Measurements from ENCODE around the gene MRPL20. TPM values are rescaled to one million over a fixed set of nuclear protein-coding genes. Genes with fewer than 3 reads are reported as not detected.

Gene MRPL20
- total and polyA plus RNA-seq, 9 of the 15 experiments (the other 6 are each of a cell fraction or from before 2014, with no cell fraction given), result 180 to 671 (median 229) TPM

DNA sequence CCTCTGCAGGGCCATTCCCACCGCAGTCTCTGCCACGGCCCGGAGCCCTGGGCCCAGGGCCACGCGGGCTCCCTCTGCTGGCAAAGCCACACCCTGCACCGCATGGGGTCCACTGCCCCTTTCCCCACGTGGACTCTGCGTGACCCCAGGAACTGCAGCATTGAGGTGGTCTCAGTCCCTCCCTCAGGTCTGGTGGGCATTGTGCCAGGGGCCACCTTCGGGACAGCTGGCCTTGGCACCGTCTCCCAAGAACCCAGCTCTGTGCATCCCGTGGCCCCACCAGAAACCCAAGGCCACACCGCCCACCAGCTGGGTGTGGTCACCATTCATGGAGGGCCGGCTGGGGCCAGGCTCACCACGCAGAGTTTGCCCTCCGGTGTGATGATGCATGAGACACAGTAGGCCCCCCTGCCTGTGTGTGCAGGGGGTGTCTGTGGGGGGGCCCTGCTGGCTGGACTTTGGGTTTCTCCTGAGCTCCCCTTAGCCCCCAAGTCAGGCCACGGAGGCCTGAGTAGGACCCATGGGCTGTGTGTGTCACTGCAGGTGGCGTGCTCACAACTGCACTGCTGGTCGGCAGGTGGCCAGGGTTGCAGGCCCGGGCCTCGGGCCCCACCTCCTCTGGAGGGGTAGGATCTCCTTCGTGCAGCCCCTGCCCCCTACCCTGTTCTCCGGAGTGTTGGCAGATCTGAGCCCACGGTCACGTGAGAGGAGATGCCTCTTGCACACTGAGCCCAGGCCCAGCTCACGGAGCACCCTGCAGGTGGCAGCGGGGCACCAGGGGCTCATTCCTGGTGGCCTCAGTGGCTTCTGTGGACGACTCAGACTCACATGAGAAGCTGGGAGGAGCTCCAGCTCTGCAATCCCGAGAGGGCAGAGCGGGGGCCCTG is 34.2 kb upstream of the MRPL20 start (continued):
- TF ChIP-seq, protein P1, sequence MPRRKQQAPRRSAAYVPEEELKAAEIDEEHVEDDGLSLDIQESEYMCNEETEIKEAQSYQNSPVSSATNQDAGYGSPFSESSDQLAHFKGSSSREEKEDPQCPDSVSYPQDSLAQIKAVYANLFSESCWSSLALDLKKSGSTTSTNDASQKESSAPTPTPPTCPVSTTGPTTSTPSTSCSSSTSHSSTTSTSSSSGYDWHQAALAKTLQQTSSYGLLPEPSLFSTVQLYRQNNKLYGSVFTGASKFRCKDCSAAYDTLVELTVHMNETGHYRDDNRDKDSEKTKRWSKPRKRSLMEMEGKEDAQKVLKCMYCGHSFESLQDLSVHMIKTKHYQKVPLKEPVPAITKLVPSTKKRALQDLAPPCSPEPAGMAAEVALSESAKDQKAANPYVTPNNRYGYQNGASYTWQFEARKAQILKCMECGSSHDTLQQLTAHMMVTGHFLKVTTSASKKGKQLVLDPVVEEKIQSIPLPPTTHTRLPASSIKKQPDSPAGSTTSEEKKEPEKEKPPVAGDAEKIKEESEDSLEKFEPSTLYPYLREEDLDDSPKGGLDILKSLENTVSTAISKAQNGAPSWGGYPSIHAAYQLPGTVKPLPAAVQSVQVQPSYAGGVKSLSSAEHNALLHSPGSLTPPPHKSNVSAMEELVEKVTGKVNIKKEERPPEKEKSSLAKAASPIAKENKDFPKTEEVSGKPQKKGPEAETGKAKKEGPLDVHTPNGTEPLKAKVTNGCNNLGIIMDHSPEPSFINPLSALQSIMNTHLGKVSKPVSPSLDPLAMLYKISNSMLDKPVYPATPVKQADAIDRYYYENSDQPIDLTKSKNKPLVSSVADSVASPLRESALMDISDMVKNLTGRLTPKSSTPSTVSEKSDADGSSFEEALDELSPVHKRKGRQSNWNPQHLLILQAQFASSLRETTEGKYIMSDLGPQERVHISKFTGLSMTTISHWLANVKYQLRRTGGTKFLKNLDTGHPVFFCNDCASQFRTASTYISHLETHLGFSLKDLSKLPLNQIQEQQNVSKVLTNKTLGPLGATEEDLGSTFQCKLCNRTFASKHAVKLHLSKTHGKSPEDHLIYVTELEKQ (CRISPR knock-in tag; IDR thresholded peaks at IDR 0.05), result no peak
- TF ChIP-seq BCL6 (CRISPR knock-in tag; IDR thresholded peaks at IDR 0.05), result no peak
- TF ChIP-seq, protein P2, sequence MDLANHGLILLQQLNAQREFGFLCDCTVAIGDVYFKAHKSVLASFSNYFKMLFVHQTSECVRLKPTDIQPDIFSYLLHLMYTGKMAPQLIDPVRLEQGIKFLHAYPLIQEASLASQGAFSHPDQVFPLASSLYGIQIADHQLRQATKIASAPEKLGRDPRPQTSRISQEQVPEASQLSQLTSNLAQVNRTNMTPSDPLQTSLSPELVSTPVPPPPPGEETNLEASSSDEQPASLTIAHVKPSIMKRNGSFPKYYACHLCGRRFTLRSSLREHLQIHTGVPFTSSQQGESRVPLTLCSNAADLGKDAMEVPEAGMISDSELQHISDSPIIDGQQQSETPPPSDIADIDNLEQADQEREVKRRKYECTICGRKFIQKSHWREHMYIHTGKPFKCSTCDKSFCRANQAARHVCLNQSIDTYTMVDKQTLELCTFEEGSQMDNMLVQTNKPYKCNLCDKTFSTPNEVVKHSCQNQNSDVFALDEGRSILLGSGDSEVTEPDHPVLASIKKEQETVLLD (IDR thresholded peaks at IDR 0.05), result peak; percentile 88
- TF ChIP-seq, protein P3, sequence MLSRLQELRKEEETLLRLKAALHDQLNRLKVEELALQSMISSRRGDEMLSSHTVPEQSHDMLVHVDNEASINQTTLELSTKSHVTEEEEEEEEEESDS (CRISPR knock-in tag; IDR thresholded peaks at IDR 0.05), result no peak
- TF ChIP-seq HMG20A (CRISPR knock-in tag; conservative IDR thresholded peaks at IDR 0.05), result no peak
- peak; percentile 73 for TF ChIP-seq STAG1 (CRISPR knock-in tag; IDR thresholded peaks at IDR 0.05; ENCODE audit: borderline replicate concordance)
- no peak for TF ChIP-seq NFIX (CRISPR knock-in tag; IDR thresholded peaks at IDR 0.05; ENCODE audit: low read depth)
- no peak for TF ChIP-seq ZNF121 (CRISPR knock-in tag; conservative IDR thresholded peaks at IDR 0.05)
- TF ChIP-seq, protein P4, sequence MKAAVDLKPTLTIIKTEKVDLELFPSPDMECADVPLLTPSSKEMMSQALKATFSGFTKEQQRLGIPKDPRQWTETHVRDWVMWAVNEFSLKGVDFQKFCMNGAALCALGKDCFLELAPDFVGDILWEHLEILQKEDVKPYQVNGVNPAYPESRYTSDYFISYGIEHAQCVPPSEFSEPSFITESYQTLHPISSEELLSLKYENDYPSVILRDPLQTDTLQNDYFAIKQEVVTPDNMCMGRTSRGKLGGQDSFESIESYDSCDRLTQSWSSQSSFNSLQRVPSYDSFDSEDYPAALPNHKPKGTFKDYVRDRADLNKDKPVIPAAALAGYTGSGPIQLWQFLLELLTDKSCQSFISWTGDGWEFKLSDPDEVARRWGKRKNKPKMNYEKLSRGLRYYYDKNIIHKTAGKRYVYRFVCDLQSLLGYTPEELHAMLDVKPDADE (conservative IDR thresholded peaks at IDR 0.05; ENCODE audit: control insufficient read depth, low read depth, low read length), result no peak
